HuH-7 (cell line): Measurements from ENCODE around the gene ADCY10.

ENCODE experiments used
- DNase-seq: peaks from one replicate; pipeline ENCODE4 v3.0.0; 2011; ENCODE audit warnings: low spot score

ADCY10 gene

GRCh38 chr1:167776151-167776550 is 137.8 kb downstream of the ADCY10 start:
- no peak for DNase-seq

- DNase-seq, result no peak
Measured at GRCh38 chr1:167775178-167775577, 138.8 kb downstream of the ADCY10 start.

GRCh38 chr1:167774710-167775109 is 139.2 kb downstream of the ADCY10 start:
- no peak for DNase-seq

- DNase-seq, result no peak
Measured at GRCh38 chr1:167773516-167773915, 140.4 kb downstream of the ADCY10 start.

- DNase-seq, result no peak
Measured at GRCh38 chr1:167772436-167772835, 141.5 kb downstream of the ADCY10 start.

GRCh38 chr1:167770127-167770526 is 143.8 kb downstream of the ADCY10 start:
- no peak for DNase-seq

- no peak for DNase-seq
Measured at GRCh38 chr1:167767761-167768160, 146.2 kb downstream of the ADCY10 start.

- DNase-seq, result no peak
Measured at GRCh38 chr1:167766538-167766937, 147.4 kb downstream of the ADCY10 start.

- DNase-seq, result no peak
Measured at GRCh38 chr1:167765496-167765895, 148.4 kb downstream of the ADCY10 start.

GRCh38 chr1:167764458-167765330 is 149.2 kb downstream of the ADCY10 start:
- DNase-seq, result no peak

- DNase-seq, result no peak
Measured at GRCh38 chr1:167763525-167764220, 150.3 kb downstream of the ADCY10 start.

GRCh38 chr1:167762061-167762746 is 151.7 kb downstream of the ADCY10 start:
- no peak for DNase-seq

GRCh38 chr1:167761400-167761799 is 152.5 kb downstream of the ADCY10 start:
- no peak for DNase-seq
